Hepatocyte (in vitro differentiated cells): ENCODE data around the gene XIRP2. TPM values are rescaled to one million over a fixed set of nuclear protein-coding genes. Genes with fewer than 3 reads are reported as not detected.

Experiments used
- DNase-seq: peaks from one replicate; pipeline ENCODE4 v3.0.0-alpha.2; 2016; ENCODE audit warnings: low spot score
- H2AFZ ChIP-seq: fragments of 200-600 bp; sonication (generic); 2 replicates; pipeline ENCODE4 v1.6.0; 2016; ENCODE audit warnings: antibody characterized with exemption, mild to moderate bottlenecking
- H3K27ac ChIP-seq: fragments of 200-600 bp; sonication (generic); 2 replicates; pipeline ENCODE4 v1.5.1; 2016; ENCODE audit warnings: mild to moderate bottlenecking
- H3K27me3 ChIP-seq: fragments of 200-600 bp; sonication (generic); 2 replicates; pipeline ENCODE4 v1.6.1; 2016
- H3K36me3 ChIP-seq: fragments of 200-600 bp; sonication (generic); replicated peaks from 2 replicates; pipeline ENCODE4 v1.5.1; 2016; ENCODE audit warnings: low read depth; ENCODE audit not compliant: insufficient read depth
- H3K4me1 ChIP-seq: fragments of 200-600 bp; sonication (generic); 2 replicates; pipeline ENCODE4 v1.5.1; 2016; ENCODE audit warnings: mild to moderate bottlenecking, moderate library complexity; ENCODE audit not compliant: insufficient read depth
- H3K4me2 ChIP-seq: fragments of 200-600 bp; sonication (generic); 2 replicates; pipeline ENCODE4 v1.6.0; 2016
- H3K4me3 ChIP-seq: fragments of 200-600 bp; sonication (generic); 2 replicates; pipeline ENCODE4 v1.5.1; 2016; ENCODE audit warnings: mild to moderate bottlenecking
- H3K79me2 ChIP-seq: fragments of 200-600 bp; sonication (generic); 2 replicates; pipeline ENCODE4 v1.6.0; 2017; ENCODE audit warnings: mild to moderate bottlenecking
- H3K9me2 ChIP-seq: fragments of 200-600 bp; sonication (generic); replicated peaks from 2 replicates; pipeline ENCODE4 v1.6.0; 2017; ENCODE audit warnings: mild to moderate bottlenecking; ENCODE audit not compliant: insufficient read depth
- H3K9me3 ChIP-seq: fragments of 200-600 bp; sonication (generic); 2 replicates; pipeline ENCODE4 v1.5.1; 2016; ENCODE audit warnings: low read depth, mild to moderate bottlenecking
- H4K20me1 ChIP-seq: fragments of 200-600 bp; sonication (generic); 2 replicates; pipeline ENCODE4 v1.6.0; 2016; ENCODE audit warnings: mild to moderate bottlenecking; ENCODE audit not compliant: insufficient read depth, poor library complexity, severe bottlenecking
- CTCF ChIP-seq: fragments of 200-600 bp; sonication (generic); IDR thresholded peaks from 2 replicates; pipeline ENCODE4 v1.5.1; 2016; ENCODE audit warnings: antibody characterized with exemption, mild to moderate bottlenecking; ENCODE audit not compliant: poor library complexity
- EZH2 ChIP-seq: fragments of 200-600 bp; sonication (generic); IDR thresholded peaks from 2 replicates; pipeline ENCODE4 v1.6.1; 2016; ENCODE audit warnings: antibody characterized with exemption, mild to moderate bottlenecking, borderline replicate concordance
- EZH2phosphoT487 ChIP-seq: fragments of 200-600 bp; sonication (generic); IDR thresholded peaks from one replicate; pipeline ENCODE4 v1.6.1; 2018; ENCODE audit warnings: antibody characterized with exemption, mild to moderate bottlenecking, low read depth, moderate library complexity; ENCODE audit not compliant: unreplicated experiment, severe bottlenecking
- WGBS: methylation state at CpG from one replicate; pipeline ENCODE4 v1.1.6; 2016; ENCODE audit warnings: low lambda C conversion rate; ENCODE audit errors: missing lambda C conversion rate; 5-methylcytosine and 5-hydroxymethylcytosine counted together
- polyA plus RNA-seq: library from polyadenylated mRNA; unstranded; fragments of >200 nt; fragmentation: Nextera tagmentation; extraction: Ambion mirVana; gene quantifications from 2 replicates; pipeline ENCODE4 v1.2.1, GENCODE V29; 2016
- total RNA-seq: library from RNA; depleted of rRNA; stranded (reverse); fragments of >200 nt; gene quantifications from 2 replicates; pipeline ENCODE4 v1.2.3, GENCODE V29; 2014

XIRP2 gene
- total and polyA plus RNA-seq, 2 experiments from 2014 or later, result not detected

- no peak for DNase-seq
- 86% methylated on average over 4 of the region's 4 CpGs for WGBS
- H3K27ac ChIP-seq, result no peak overlapping the region
These were observed 360.9 kb downstream of the XIRP2 start for GRCh38 chr2:167249197-167249596.

GRCh38 chr2:167253025-167253424, 364.7 kb downstream of the XIRP2 start:
- DNase-seq, result no peak
- Histone ChIP-seq H4K20me1 (no peaks in the 10 kb centered on the region), H3K27ac (no peak overlapping the region), H3K36me3 (no peaks in the 10 kb centered on the region), H3K27me3 (no peaks in the 10 kb centered on the region), H3K9me2 (no peaks in the 10 kb centered on the region), H3K79me2 (no peaks in the 10 kb centered on the region), H2AFZ (no peak overlapping the region), H3K4me1 (no peaks in the 10 kb centered on the region), H3K4me2 (no peak overlapping the region), H3K4me3 (no peak overlapping the region), H3K9me3 (no peaks in the 10 kb centered on the region)
- 72% methylated on average over 2 of the region's 2 CpGs for WGBS
- TF ChIP-seq EZH2 (no peak), EZH2phosphoT487 (no peak), CTCF (no peak)

More at GRCh38 chr2:167249197-167249596, 360.9 kb downstream of the XIRP2 start:
- no peak for TF ChIP-seq CTCF
- TF ChIP-seq EZH2phosphoT487, result no peak
- TF ChIP-seq EZH2, result no peak
- H2AFZ ChIP-seq, result no peak overlapping the region
- no peaks in the 10 kb centered on the region for H4K20me1 ChIP-seq
- H3K79me2 ChIP-seq, result no peaks in the 10 kb centered on the region
- no peak overlapping the region for H3K4me2 ChIP-seq
- H3K9me2 ChIP-seq, result no peaks in the 10 kb centered on the region
- H3K36me3 ChIP-seq, result no peaks in the 10 kb centered on the region
- no peak overlapping the region for H3K4me3 ChIP-seq
- H3K4me1 ChIP-seq, result no peaks in the 10 kb centered on the region
- no peaks in the 10 kb centered on the region for H3K9me3 ChIP-seq
- no peaks in the 10 kb centered on the region for H3K27me3 ChIP-seq

- H3K4me1 ChIP-seq, result no peaks in the 10 kb centered on the region
- H4K20me1 ChIP-seq, result no peaks in the 10 kb centered on the region
- no peak overlapping the region for H2AFZ ChIP-seq
- H3K36me3 ChIP-seq, result no peaks in the 10 kb centered on the region
- no peak overlapping the region for H3K27ac ChIP-seq
- WGBS, result 92% methylated on average over 1 of the region's 1 CpG
- H3K4me3 ChIP-seq, result no peak overlapping the region
- H3K9me2 ChIP-seq, result no peaks in the 10 kb centered on the region
- H3K79me2 ChIP-seq, result no peaks in the 10 kb centered on the region
- no peak for DNase-seq
- TF ChIP-seq EZH2phosphoT487, result no peak
- no peaks in the 10 kb centered on the region for H3K27me3 ChIP-seq
- no peaks in the 10 kb centered on the region for H3K9me3 ChIP-seq
- no peak overlapping the region for H3K4me2 ChIP-seq
These were observed 366.4 kb downstream of the XIRP2 start for GRCh38 chr2:167254721-167255120.

- Histone ChIP-seq H3K9me2 (no peaks in the 10 kb centered on the region), H4K20me1 (no peaks in the 10 kb centered on the region), H3K4me2 (no peak overlapping the region), H3K9me3 (no peaks in the 10 kb centered on the region), H3K4me3 (no peak overlapping the region), H3K27me3 (no peaks in the 10 kb centered on the region), H2AFZ (no peak overlapping the region), H3K79me2 (no peaks in the 10 kb centered on the region), H3K4me1 (no peaks in the 10 kb centered on the region), H3K36me3 (no peaks in the 10 kb centered on the region), H3K27ac (no peak overlapping the region)
- TF ChIP-seq CTCF (no peak), EZH2 (no peak), EZH2phosphoT487 (no peak)
- DNase-seq, result no peak
- WGBS, result 81% methylated on average over 3 of the region's 3 CpGs
These were observed 370.4 kb downstream of the XIRP2 start for GRCh38 chr2:167258712-167259111.
